Activated T-helper 9 cell treated with anti-CD3 and anti-CD28 coated beads, Interleukin-2, amount 50 U/mL, for 16 hours (primary cell): Measurements from ENCODE around the gene BET1.

ENCODE experiments used
- DNase-seq: peaks from one replicate; pipeline ENCODE4 v3.0.0-alpha.2; 2020; ENCODE audit warnings: low read depth

The BET1 gene

GRCh38 chr7:94011714-94012353 lies 7.7 kb upstream of the BET1 start:
- DNase-seq = no peak

DNA sequence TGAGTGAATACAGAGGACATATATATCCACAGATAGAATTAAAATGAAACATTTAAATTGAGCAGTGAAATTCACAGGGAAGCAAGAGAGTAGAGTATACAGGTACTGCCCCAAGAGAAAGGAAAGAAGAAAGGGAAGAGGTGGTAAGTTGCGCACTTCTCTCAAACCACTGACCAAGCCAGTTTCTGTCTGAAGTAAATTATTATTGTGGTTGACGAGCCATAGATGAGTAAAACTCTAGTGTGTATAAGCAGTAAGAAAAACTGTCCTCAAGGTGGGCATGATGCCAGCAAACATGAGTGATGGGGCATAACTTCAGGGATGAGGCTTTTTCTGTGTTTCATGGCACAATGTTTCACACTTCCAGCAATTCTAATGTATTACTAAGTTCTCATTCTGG lies 4.4 kb upstream of the BET1 start:
- no peak for DNase-seq

DNA sequence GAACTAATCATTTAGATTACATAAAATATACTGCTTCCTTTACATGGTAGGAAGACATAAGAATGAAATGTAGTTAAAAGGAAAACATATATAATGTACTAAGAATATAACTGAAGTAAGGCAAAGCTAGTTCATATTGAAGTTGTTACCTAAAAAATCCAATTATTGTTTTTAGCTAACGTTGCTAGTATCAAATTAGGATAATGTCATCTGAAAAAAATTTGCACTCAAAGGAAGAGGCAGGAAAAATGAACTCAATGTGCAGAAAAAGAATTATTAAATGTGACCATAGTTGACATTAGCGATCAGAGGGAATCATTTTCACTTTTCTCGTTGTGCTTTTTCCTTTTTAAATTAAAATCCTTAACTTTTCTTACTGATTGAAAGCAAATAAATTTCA lies 1.6 kb upstream of the BET1 start:
- DNase-seq = no peak

DNA sequence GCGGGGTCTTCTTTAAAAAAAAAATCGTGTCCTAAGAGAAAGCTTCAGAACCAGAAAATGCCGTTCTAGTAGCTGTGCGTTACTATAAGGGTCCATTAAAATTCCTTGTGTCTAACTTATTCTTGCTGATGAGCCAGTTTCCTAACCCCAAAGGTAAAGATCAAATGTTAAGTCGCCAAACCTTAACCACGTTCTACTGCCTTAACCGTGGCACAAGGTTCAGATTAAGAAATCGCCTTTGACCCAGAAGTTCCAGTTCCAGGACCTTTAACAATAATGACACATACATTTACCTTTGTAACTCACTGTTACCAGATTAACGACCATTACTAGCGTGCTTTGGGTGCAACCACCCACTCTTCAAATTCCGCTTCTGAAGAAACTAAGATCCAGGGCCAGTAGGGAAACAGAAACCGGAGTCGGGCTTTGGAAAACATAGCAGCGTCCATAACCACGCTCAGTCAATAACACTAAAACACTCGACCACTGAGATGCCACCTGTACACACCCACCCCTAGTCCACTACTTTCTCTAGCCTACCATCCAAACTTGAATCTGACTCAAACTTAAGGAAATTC lies 620 bp downstream of the BET1 start:
- no peak for DNase-seq

- no peak for DNase-seq
These were observed 2.8 kb downstream of the BET1 start for GRCh38 chr7:94001396-94001795.

- DNase-seq = no peak
These were observed 6.3 kb downstream of the BET1 start for GRCh38 chr7:93997868-93998267.

DNA sequence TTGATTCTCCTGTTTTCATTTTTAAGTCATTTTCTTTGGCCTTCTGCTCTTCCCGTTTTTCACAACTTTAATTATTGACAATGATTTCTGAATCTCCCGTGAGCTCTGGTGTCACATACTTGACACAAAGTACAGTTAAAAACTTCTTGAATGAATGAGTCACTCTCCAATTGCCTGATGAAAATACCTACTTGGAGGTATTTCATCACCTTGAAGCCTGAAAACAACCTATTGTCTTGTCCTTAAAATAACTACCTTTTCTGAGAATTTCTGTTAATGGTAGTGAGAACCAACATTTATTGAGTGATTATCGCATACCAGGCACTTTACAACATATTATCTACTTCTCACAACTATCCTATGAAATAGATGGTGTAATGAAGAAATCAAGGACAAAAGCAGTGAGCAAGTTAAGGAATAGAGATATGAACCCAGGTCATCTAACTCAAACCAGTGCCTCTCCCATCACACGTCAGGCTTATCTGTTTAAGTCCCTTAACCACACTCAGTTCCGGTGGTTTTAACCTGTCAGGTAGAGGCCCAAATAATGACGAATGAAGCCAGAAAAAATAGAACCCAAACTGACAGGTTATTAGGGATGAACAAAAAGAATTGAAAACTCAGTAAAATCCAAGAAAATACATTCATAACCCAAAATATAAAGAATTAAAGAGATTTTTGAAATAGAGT lies 11.6 kb downstream of the BET1 start:
- no peak for DNase-seq

DNA sequence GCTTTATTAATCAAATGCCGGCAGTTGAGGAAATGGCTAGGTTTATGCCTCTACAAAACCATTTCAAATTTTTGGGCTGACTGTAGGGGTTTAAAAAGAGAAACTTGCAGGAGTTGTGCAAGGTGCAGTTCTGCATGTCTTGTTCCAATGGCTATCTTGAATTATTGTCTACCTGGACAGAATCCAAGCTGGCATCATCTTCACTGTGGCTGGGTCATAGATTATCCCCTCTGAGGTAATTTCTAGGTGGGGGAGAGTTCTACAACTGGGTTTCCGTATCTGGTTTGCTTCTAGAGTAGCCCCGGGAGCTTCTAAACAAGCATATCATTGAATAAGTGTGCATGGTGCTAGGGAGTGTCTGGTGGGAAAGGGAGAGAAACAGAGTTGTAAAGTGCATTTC lies 16.9 kb downstream of the BET1 start:
- no peak for DNase-seq

- no peak for DNase-seq
These were observed 19.1 kb downstream of the BET1 start for GRCh38 chr7:93985101-93985500.

DNA sequence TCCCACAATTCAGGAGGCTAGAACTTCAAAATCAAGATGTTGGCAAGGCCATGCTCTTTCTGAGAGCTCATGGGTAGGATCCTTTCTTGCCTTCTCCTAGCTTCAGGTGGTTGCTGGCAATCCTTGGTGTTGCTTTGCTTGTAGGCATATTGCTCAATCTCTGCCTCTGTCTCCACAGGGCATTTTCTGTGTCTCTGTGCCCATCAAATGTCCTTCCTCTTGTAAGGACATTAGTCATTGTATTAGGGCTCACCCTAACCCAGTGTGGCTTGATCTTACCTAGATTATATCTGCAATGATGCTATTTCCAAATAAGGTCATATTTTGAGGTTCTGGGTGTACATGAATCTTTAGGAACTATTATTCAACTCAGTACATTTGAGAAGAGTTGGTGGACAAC lies 20.1 kb downstream of the BET1 start:
- DNase-seq = no peak

DNA sequence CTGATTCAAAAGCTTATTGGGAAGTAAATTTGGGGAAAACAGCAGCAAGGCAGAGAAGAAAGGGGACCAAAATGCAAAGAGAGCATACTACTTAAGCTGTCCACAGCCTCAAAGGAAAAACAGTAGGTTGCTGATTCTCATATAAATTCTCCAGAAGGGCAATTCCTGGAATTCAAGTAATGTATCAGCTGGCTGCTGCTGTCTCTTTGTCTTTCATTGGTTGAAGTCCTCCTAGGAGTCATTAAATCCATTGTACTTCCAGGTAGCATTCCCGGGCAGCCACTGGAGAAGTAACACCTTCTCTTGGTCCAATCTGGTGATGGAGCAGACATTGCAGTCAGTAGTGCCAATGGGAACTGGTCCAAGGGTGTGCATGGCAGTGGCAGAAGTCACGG lies 22.7 kb downstream of the BET1 start:
- DNase-seq = no peak

DNA sequence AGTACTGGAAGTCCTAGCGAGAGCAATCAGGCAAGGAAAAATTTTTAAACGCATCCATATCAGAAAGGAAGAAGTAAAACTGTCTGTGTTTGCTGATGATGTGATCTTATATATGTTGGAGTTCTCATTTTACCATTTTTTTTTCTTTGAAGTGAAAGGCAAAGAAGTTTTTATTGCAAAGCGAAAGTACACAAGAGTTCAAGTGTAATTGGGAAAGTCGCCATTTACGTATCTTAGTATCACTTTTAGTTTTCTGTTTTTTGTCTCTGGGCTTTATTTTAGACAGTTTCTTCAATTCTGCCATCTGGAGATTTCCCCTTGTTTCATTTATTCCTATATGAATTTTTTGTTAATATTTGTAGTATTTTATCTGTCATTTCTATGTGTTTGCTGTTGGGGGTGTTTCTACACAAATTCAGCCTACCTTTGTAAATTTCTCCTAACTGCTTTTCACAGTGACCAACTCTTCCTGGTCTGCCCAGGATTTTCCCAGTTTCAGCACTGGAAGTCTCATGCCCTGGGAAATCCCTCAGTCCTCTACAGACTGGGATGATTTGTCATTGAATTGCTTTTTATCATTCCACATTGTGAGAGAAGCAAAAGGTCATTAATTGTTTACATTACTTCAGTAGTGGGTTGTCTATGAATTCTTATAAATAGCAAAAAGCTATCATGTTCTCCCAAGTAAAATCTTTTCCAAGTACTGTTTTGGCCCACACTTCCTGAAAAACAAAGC lies 23.2 kb downstream of the BET1 start:
- no peak for DNase-seq

GRCh38 chr7:93977211-93977950 lies 26.8 kb downstream of the BET1 start:
- DNase-seq = no peak

- no peak for DNase-seq
These were observed 31.0 kb downstream of the BET1 start for GRCh38 chr7:93973134-93973533.

- no peak for DNase-seq
These were observed 32.0 kb downstream of the BET1 start for GRCh38 chr7:93972029-93972725.

- DNase-seq = no peak
These were observed 35.1 kb downstream of the BET1 start for GRCh38 chr7:93968911-93969620.

- no peak for DNase-seq
These were observed 39.3 kb downstream of the BET1 start for GRCh38 chr7:93964813-93965212.

GRCh38 chr7:93964262-93964661 lies 39.9 kb downstream of the BET1 start:
- DNase-seq = no peak

DNA sequence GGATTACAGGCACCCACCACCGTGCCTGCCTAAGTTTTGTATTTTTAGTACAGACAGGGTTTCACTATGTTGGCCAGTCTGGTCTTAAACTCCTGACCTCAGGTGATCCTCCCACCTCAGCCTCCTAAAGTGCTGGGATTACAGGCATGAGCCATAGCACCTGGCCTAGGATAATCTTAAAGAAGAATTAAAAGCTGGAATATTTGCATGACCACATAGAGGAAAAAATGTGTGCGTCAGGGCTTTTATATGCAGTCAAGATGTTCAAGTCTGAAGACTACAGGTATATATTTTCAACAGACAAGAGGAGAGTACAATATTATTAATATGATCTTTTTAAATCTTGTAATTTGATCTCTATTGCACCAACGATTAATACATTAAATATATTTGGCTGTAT lies 43.2 kb downstream of the BET1 start:
- no peak for DNase-seq

DNA sequence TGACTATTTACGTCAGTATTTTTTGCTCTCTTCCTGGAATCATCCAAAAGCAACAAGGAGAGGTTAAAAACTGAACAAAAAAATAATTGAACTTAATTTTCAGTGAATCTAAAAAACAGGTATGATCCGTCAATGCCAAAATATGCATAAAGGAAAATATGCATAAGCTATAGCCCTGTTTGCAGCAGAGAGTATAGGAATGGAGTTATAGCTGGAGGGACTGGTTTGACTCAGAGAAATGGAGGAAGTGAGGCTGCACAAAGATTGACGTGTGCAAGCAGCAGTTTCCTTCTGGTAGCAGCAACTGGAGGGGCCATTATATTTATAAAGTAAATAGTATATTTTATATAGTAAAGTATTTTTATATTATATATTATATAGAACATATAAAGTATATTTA lies 45.5 kb downstream of the BET1 start:
- no peak for DNase-seq

DNA sequence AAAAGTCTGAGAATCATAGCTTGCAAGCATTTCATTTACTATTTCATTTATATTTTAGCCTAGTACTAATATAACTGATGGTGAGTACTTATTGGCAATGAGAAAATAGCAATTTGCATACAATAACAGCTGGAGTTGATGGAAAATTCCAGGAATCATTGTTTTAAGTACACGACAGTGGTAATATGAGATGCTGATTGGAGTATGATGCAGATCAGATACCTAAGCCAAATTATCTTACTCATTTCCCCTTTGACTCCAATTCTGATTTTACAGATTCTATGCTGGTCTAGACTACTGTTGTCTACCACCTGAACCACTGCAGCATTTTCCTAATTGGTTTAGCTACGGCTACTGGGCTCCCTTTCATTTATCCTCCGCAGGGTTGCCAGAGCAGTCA lies 45.9 kb downstream of the BET1 start:
- no peak for DNase-seq
